GM12891 (cell line): ENCODE data around the gene DDC.

Source experiments
- DNase-seq: peaks from one replicate; pipeline ENCODE4 v3.0.0; 2011; ENCODE audit warnings: low spot score; ENCODE audit not compliant: insufficient read length
- FAIRE-seq: peaks from 2 replicates; lab custom pipeline; 2011; peaks lifted over from hg19 to GRCh38; lab: Jason Lieb, UNC
- PAX5 ChIP-seq: IDR thresholded peaks from 2 replicates; pipeline ENCODE4 v1.6.1; 2011; ENCODE audit warnings: low read length, moderate library complexity, mild to moderate bottlenecking; ENCODE audit not compliant: insufficient read depth, severe bottlenecking
- POLR2A ChIP-seq: IDR thresholded peaks from 2 replicates; pipeline ENCODE4 v1.6.1; 2011; ENCODE audit warnings: low read depth, low read length, control low read depth
- POLR2AphosphoS5 ChIP-seq: IDR thresholded peaks from 2 replicates; pipeline ENCODE4 v1.6.1; 2011; ENCODE audit warnings: low read depth, low read length, control low read depth
- POU2F2 ChIP-seq: IDR thresholded peaks from 2 replicates; pipeline ENCODE4 v1.6.1; 2011; ENCODE audit warnings: low read depth, mild to moderate bottlenecking, control low read depth, low read length, moderate library complexity
- SPI1 ChIP-seq: IDR thresholded peaks from 2 replicates; pipeline ENCODE4 v1.6.1; 2011; ENCODE audit warnings: low read depth, low read length, control low read depth
- TAF1 ChIP-seq: IDR thresholded peaks from 2 replicates; pipeline ENCODE4 v1.6.1; 2011; ENCODE audit warnings: low read depth, low read length, control low read depth

The DDC gene

DNA sequence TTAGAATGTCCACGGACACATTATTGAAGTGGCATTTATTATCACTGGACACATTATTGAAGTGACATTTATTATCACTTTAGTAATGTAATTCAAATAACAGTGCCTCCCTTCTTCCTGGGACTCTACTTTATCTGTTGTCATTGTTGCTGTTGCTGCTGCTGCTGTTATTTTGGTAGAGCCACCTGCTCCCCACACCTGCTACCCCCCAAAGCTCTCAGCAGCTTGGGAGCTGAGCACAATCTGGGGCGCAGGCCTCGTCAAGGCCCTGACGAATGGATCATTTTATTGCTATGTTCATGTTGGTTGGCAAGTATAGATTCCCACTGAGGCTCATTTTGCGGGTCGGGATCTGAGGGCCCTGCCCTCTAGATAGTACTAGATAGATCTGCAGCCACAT is 139.9 kb downstream of the DDC start:
- TF ChIP-seq SPI1 = no peak
- no peak for TF ChIP-seq POLR2AphosphoS5
- no peak for TF ChIP-seq POU2F2
- no peak for TF ChIP-seq POLR2A
- TF ChIP-seq TAF1 = no peak
- TF ChIP-seq PAX5 = no peak
- no peak for DNase-seq
- FAIRE-seq = no peak

DNA sequence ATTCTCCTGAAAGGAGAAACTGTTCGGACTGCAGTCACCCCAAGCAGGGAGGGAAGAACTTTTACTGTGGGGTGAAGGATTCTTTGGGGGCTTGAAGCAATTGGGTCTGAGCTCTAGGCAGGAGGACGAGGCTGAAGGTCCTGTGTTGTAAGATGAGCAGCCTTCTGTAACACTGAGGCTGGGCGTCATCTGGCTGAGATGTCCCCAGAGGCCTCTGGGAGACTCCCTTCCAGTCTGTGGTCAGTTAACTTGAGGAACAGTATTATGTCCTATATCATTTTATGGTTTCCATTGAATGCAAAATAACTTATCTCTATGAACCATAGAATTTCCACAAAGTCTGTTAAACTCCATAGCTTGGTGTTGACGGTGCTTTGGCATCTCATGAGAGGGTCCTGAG is 141.3 kb downstream of the DDC start:
- FAIRE-seq (no peak), DNase-seq (no peak)
- TF ChIP-seq POU2F2 (no peak), POLR2A (no peak), POLR2AphosphoS5 (no peak), PAX5 (no peak), TAF1 (no peak), SPI1 (no peak)

DNA sequence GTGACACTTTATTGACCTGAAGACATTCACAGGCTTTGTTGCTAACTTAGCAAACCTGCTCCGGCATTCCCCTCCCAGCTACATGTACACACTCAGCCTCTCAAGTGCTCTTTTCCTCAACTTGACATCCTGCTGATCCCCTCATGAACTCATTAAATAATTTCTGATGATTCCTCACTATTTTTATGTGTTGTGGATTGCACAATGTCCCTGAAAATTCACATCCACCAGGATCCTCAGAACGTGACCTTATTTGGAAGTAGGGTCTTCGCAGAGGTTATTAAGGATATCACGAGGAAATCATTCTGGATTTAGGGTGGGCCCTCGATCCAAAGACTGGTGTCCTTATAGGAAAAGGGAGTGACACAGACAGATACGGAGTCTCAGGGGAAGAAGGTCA is 142.3 kb downstream of the DDC start:
- DNase-seq (no peak), FAIRE-seq (no peak)
- TF ChIP-seq POLR2AphosphoS5 (no peak), POLR2A (no peak), SPI1 (no peak), POU2F2 (no peak), PAX5 (no peak), TAF1 (no peak)

DNA sequence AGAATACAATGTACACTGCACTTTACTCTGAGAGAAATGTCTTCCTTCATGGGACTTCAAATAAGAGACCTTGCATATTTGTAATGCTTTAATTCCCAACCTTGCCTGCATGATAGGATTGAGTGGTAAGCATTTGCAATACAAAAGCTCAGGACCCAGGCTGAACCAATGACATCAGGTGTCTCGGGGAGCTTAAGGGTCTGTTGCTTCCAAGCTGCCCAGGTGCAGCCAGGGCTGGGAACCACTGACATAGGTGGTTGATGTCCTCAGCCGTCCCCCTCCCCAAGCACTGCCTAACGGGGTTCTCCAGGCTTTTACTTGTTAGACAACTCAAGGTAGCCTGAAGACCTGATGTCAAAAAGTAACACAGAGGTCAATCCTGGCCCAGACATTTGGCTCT is 144.2 kb downstream of the DDC start:
- DNase-seq (no peak), FAIRE-seq (no peak)
- TF ChIP-seq PAX5 = no peak
- TF ChIP-seq POU2F2 = no peak
- no peak for TF ChIP-seq TAF1
- no peak for TF ChIP-seq POLR2A
- no peak for TF ChIP-seq SPI1
- TF ChIP-seq POLR2AphosphoS5 = no peak

DNA sequence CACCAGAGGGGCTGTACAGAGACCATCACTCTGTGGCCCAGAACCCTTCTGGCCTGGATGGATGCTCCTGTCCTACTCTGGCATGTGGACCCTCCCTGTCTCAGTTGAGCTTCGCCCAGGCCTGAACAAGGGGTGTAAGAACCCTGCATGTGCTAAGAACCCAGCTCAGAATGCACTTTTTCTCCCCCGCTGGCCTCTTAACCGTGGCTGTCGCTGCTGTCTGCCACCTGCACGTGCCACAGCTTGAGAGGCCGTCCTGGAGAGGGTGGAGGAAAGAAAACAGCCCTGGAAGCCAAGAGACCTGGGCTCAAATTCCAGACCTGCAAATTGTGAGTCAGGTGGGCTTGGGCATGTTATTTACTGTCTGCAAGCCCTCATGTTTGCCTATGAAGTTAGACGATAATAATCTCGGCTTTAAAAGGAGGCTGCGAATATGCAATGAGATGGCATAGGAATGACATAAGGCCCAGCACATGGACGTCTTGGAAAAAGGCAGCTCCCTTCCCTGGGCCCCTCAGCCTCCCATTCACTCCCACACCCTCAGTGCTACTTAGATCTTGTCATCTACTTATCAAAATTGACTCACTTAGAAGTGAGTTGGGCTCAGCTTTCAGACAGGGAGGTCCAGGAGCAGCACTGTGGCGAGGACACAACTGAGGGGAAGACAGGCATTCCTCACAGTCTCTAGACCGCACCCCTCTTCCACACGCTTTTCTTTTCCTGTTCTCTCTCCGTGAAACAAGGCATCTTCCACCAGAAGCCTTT is 146.5 kb downstream of the DDC start:
- no peak for FAIRE-seq
- no peak for DNase-seq
- TF ChIP-seq POU2F2 (no peak), POLR2A (no peak), POLR2AphosphoS5 (no peak), SPI1 (no peak), PAX5 (no peak), TAF1 (no peak)

DNA sequence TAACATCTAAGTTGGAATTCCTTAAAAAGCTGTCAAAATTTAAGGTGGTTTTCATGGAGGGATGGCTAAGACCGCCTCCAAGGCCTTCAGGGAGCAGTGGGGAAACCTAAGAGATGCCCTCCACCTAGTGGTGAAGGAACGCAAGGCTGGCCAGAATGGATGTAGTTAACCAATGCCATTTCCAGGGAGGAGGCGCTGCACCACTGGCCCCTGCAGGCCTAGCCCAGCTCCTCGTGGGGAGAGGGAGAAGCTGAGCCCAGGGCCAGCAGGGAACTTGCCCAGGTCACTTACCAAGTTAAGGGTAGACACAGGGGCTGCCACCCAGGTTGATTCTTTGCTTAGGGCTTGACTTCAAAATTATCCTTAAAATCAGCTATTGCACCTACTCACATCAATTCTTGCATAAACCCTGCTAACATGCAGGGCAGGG is 147.1 kb downstream of the DDC start:
- TF ChIP-seq POLR2A = no peak
- TF ChIP-seq POLR2AphosphoS5 = no peak
- no peak for TF ChIP-seq TAF1
- no peak for TF ChIP-seq SPI1
- no peak for TF ChIP-seq PAX5
- peak; percentile 97 for FAIRE-seq
- DNase-seq = no peak

DNA sequence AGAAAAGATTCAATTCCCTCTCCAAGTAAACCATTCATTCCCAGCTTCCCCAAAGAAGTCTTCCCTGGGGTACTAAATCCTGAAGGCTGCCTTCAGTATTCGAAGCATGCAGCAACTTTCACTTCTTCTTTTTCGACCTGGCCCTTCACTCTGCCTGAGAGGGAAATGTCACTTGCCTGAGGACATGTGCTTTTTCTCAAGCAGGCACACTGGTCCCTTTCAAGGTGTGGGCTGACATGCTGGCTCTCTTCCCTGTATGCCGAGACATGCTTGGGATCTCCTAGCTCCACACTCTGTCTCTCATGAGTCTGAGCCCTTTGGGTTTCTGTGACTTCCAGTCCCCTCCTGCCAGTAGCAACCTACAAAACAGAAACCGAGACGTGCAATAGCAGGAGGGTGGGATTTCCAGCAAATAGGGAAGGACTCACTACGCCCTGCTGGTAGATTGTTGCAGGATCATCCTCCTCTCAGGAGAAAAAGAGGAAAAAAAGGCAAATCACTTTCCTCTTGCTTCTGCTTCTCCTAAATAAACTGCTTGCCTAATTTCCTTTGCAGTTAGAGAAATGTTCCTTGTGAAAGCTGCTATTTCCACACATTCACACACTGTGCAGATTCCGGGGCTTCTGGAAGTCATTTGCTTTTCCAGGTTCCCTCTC is 148.6 kb downstream of the DDC start:
- DNase-seq = no peak
- FAIRE-seq = peak; percentile 97
- no peak for TF ChIP-seq POU2F2
- no peak for TF ChIP-seq PAX5
- no peak for TF ChIP-seq TAF1
- peak; percentile 99 for TF ChIP-seq SPI1
- no peak for TF ChIP-seq POLR2AphosphoS5

DNA sequence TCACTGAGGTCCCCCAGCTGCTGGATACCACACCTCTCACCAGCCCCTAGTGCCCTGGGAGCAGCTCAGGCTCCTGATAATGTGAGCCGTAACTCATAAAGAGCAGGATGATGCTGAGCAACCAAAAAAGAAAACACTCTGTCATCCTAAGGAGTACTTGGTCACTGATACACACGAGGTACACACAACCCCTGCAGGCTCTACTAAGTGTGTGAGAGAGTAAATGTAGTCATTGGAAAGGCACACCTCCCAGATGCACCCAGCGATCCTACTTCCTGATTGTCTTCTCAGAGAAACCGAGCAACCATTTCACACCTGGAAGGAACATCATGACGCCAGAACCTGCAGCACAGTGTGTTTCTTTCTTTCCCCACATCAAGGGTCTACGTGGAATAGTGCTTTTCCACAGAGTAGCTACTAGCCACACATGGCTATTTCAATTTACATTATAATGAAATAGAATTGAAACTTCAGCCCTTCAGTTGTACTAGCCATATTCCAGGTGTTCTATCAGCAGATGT is 149.3 kb downstream of the DDC start:
- no peak for FAIRE-seq
- DNase-seq = no peak

DNA sequence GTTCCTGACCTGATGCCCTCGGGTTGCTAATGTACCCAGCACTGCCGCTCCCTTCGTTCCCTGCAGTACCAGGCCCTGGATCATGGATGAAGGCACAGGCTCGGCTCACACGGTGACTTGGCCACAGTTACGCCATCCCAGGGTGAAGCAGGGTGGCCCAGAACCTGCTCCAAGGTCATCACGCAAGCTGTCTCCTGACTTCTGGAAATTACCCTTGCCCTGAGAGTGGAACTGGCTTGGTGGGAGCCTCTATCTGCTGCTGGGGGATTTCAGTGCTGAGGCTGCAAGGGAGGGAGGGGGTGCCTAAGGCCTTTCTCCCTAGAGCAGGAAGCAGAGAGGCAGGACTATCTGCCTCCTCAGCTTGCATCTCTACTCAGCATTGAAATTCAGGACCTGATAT is 151.6 kb downstream of the DDC start:
- FAIRE-seq (peak; percentile 58), DNase-seq (no peak)

More for the DNA sequence above, 149.3 kb downstream of the DDC start:
- TF ChIP-seq PAX5 (no peak), POU2F2 (no peak), POLR2A (no peak), TAF1 (no peak), SPI1 (no peak), POLR2AphosphoS5 (no peak)

DNA sequence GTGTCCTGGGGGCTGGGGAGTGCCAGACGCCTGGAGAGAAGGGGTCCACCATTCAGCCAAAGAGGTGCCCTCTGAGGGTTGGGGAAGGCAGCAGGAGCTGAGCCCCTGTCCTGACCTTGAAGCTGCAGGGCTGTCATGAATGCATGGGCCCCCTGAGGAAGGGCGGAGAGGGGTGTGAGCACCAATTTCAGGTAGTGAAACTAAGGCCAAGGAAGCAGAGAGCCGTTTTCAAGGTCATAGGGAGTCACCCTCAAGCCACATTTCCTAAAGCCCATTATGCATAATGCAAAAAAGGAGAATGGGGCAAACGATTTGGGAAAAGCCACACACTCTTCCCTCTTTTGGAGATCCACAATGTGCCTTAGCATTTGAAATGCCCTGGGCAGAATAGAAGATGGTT is 152.2 kb downstream of the DDC start:
- FAIRE-seq (peak; percentile 87), DNase-seq (no peak)

More for the DNA sequence above, 151.6 kb downstream of the DDC start:
- no peak for TF ChIP-seq POLR2AphosphoS5
- TF ChIP-seq TAF1 = no peak
- no peak for TF ChIP-seq PAX5
- no peak for TF ChIP-seq POU2F2
- no peak for TF ChIP-seq POLR2A
- TF ChIP-seq SPI1 = no peak

More for the DNA sequence above, 152.2 kb downstream of the DDC start:
- TF ChIP-seq PAX5 (no peak), SPI1 (peak; percentile 87), POLR2A (no peak), TAF1 (no peak)
